Measurements from ENCODE around the gene RAP1A.
"Not testable (repeated sequence)": the region's sequence is repeated elsewhere in the genome, so short reads cannot be mapped to it uniquely, and the experiment has no call there.

RAP1A gene

DNA sequence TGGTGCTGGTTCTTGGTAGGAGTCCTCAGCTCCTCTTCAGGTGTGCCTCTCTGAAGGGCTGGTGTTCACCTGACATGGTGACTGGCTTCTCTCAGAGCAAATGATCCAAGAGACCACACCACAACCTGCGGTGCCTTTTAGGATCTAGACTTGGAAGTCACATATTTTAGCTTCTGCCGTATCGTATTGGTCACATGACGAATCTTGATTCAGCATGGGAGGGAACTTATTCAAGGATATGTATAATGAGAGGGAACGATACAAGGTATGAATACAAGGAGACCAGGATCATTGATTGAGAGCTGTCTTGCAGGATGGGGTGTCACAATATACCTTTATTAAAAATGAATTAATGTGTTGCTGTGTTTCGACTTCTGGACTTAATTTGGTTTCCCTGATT, 58.0 kb downstream of the RAP1A start:
- no peak for DNase-seq

DNA sequence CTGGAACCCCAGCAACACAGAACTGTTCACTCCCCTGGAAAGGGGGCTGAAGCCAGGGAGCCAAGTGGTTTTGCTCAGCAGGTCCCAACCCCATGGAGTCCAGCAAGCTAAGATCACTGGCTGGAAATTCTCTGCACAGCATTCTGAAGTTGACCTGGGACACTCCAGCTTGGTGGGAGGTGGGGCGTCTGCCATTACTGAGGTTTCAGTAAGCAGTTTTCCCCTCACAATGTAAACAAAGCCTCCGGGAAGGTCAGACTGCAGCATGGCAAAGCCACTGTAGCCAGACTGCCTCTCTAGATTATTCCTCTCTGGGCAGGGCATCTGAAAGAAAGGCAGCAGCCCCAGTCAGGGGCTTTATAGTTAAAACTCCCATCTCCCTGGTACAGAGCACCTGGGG, 60.0 kb downstream of the RAP1A start:
- no peak for DNase-seq

- DNase-seq: not testable (repeated sequence)
Measured at GRCh38 chr1:111680212-111680800, 60.7 kb downstream of the RAP1A start.

GRCh38 chr1:111685293-111686153, 65.9 kb downstream of the RAP1A start:
- not testable (repeated sequence) for DNase-seq

GRCh38 chr1:111690306-111690617, 70.7 kb downstream of the RAP1A start:
- peak; percentile 14 for DNase-seq

DNA sequence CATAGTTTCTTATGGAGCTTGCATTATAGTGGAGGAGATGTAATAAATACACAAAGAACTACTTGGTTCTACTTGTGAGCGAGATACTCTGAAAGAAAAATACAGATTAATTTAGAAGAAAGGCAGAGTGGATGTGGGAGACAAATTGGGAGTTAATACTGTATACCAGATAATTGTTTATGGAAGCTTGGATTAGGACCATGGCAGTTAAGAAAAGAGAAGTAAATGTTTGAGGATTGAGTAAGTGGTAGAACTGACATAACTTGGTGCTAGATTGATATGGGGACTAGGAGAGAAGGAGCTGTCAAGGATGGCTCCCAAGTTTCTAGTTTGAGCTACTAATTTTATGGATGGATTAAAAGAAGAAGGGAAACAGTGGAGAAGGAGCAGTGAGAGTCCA, 72.3 kb downstream of the RAP1A start:
- DNase-seq: no peak

DNA sequence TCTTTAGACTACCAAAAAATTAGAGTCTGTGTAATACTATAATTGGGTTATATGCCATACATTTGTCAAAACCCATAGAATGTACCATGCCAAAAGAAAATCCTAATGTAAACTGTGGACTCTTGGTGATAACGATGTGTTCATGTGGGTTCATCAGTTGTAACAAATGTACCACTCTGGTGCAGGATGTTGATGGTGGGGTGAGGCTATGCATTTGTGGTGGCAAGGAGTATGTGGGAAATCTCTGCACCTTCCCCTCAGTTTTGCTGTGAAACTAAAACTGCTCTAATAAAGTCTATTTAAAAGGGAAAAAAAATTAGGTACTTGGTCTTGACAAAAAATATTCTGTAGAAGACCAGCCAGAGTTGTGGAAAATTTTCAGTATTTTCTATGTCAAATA, 76.2 kb downstream of the RAP1A start:
- DNase-seq: no peak

DNA sequence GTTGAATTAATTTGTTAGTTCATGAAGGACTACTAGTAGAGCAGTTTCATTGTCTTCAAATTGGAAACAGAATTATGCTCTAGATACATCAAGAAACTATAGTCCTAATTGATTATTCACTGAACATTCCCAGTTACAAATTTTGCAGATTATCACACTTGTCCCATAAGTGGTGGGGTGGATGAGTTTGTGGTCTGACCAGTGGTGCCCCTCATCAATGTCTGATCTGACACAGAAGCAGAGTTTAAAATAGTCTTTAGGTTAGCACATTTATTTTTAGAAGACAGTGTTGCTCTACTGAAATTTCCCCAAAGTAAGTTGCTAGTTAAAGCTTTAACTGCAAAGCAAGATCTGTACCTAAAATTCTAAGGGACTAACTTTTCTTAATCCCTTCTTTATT, 76.7 kb downstream of the RAP1A start:
- no peak for DNase-seq

DNA sequence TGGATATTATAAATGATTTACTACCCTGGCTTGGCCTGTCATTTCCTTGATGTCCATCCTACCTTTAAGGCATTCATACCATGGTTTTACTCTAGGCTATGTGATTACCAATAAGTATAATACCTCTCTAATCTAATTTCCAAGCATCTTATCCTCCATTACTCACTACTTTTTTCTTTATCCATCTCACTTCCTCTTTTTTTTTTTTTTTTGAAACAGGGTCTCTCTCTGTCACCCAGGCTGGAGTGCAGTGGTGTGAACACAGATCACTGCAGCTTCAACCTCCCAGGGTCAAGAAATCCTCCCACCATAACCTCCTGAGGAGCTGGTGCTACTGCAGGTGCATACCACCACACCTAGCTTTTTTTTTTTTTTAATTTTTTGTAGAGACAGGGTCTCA, 79.7 kb downstream of the RAP1A start:
- DNase-seq: no peak

DNA sequence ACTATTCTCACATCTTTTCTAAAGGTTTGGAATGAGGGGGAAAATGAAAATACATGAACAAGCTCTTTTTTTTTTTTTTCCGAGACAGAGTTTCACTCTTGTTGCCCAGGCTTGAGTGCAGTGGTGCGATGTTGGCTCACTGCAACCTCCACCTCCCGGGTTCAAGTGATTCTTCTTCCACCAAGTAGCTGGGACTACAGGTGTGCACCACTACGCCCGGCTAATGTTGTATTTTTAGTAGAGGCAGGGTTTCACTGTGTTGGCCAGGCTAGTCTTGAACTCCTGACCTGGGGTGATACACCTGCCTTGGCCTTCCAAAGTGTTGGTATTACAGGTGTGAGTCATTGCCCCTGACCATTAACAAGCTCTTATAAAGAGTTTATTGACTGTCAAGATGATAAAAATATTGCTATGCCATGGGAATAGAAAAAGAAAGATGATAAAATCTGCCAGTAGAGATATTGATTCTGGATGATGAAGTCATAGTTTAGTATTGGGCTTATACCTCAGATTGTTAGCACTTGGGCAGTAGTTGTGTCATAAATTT, 83.0 kb downstream of the RAP1A start:
- DNase-seq: no peak

- no peak for DNase-seq
Measured at GRCh38 chr1:111704240-111704639, 84.7 kb downstream of the RAP1A start.

GRCh38 chr1:111704776-111705175, 85.2 kb downstream of the RAP1A start:
- no peak for DNase-seq

DNA sequence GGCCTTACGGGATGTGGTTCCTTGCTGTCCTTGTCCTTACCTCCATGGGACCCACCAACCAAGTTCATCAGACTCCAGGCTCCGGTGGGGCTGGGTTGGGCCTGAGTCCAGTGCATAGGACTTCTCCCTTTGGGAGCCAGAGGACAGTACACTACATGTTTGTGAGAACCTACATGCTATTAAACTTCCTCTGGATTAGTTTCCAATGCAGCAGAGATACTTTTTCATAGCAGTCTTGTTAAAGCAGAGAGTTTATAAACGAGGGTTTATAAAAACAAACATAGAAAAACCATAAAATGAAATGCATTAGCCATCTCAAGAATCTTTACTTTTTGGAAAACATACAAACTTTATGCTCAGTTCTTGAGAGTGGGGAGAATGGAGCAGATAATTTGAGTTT, 86.3 kb downstream of the RAP1A start:
- DNase-seq: no peak

- DNase-seq: no peak
Measured at GRCh38 chr1:111706921-111707320, 87.3 kb downstream of the RAP1A start.

DNA sequence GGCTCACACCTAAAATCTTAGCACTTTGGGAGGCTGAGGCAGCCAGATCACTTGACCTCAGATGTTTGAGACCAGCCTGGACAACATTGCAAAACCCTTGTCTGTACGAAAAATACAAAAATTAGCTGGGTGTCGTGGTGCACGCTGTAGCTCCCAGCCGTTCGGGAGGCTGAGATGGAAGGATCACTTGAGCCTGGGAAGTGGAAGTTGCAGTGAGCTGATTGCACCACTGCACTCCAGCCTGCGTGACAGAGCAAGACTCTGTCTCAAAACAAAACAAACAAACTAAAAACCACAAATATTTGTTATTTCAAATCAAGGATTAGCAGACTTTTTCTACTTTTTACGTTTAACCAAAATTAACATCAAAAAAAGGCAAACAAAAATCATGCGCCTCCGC, 88.3 kb downstream of the RAP1A start:
- DNase-seq: no peak

- no peak for DNase-seq
Measured at GRCh38 chr1:111709986-111710385, 90.4 kb downstream of the RAP1A start.

- DNase-seq: no peak
Measured at GRCh38 chr1:111716333-111716732, 96.7 kb downstream of the RAP1A start.

DNA sequence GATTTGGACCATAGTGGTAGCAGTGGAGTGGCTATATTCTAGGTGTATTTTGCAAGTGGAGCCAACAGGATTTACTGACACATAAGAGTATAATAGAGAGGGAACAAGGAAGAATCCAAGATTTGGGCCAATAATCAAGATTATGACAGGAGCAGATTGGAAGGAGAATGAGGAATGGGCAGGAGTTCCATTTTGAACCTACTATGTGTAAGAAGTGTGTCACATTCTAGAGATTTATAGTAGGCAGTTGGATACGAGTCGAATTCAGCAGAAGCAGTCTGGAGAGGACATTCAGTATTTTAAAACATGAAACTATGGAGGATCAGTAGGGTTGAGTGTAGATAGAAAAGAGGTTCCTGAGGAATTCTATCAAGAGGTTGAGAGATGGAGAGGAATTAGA, 97.9 kb downstream of the RAP1A start:
- DNase-seq: no peak

- no peak for DNase-seq
Measured at GRCh38 chr1:111719135-111719534, 99.5 kb downstream of the RAP1A start.

DNA sequence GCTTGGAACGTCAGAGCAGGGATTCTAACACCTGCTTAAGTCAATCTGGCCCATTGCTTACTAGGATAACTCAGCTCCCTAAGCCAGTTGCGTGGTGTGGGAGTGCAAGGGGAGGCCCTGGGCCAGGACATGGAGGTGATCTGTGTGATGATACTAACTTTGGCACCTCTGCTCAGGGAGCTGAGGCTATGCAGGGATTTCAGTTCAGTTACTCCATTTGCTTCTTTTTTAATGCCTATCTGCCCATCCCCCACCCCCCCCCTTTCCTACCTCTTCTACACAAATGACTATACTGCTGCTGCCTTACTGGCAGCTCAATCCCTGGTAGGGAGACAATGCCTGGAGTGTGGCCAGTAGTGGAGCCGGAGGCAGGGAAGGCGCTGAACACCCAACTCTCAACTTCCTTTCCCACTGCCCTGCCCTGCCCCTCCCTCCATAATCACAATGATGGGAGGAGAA, 100.1 kb downstream of the RAP1A start:
- DNase-seq: no peak

- DNase-seq: no peak
Measured at GRCh38 chr1:111720274-111720976, 100.8 kb downstream of the RAP1A start.

DNA sequence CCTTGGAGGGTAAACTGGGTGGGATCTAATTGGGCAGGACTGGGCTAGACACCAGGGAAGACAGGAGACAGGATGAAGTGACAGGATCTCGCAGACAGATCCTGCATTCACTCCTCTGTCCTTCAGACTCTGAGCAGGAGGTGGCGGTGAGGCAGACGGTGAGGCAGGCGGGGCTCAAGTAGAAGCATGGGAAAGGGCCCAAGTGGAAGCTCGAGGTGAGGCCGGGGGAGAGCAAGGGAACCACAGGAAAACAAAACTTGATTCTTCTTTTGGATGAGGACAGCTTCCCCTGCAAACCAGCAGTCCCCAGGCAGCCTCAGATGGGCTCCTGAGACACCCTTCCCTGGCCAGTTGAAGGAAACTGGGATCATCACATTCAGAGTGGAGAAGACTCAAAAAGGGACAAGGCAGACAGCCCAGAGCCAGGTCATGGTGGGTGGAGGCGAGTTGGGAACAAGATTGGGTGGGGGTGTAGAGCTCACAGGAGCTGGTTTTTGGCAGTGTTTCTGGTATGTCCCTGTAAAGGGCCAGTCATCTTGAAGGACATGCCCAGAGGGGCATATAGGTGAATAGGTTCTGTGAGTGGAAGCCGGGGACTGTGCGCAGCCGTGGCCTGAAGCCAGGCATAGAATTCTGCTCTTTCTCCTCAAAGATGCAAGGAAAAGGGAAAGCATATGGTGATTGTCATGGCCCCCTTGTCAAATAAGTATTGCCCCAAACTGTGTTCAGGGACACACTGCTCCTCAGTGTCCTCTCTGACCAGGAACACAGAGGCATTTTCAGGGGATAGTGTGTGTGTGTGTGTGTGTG, 101.6 kb downstream of the RAP1A start:
- no peak for DNase-seq

Data from NCI-H1092 treated with DMSO at 0.1 percent for 48 hours (cell line).